SK-N-SH treated with all-trans-retinoic acid at 6 μM for 48 hours (cell line): Measurements from ENCODE around the gene PGM5.

Source experiments
- ARNTL ChIP-seq: fragments of 450-650 bp; formaldehyde crosslinking; IDR thresholded peaks from 2 replicates; pipeline ENCODE4 v1.5.0; 2020; ENCODE audit warnings: low read depth, mild to moderate bottlenecking, moderate library complexity, borderline replicate concordance
- ESRRG ChIP-seq: fragments of 250-450 bp; sonication (Bioruptor Pico); IDR thresholded peaks from 2 replicates; pipeline ENCODE4 v1.6.1; 2021; ENCODE audit warnings: mild to moderate bottlenecking
- GLIS3 ChIP-seq: fragments of 250-450 bp; sonication (Bioruptor Pico); IDR thresholded peaks from 2 replicates; pipeline ENCODE4 v1.5.0; 2020; ENCODE audit warnings: mild to moderate bottlenecking, moderate library complexity
- ISL1 ChIP-seq: fragments of 250-450 bp; sonication (Bioruptor Pico); IDR thresholded peaks from 2 replicates; pipeline ENCODE4 v2.1.2; 2022; ENCODE audit warnings: mild to moderate bottlenecking, moderate library complexity
- OSR1 ChIP-seq: fragments of 250-450 bp; sonication (Bioruptor Pico); IDR thresholded peaks from 2 replicates; pipeline ENCODE4 v1.8.0; 2022; ENCODE audit warnings: moderate library complexity, mild to moderate bottlenecking, inconsistent platforms
- PPARA ChIP-seq: fragments of 250-450 bp; sonication (Bioruptor Pico); IDR thresholded peaks from 2 replicates; pipeline ENCODE4 v1.5.0; 2020; ENCODE audit warnings: mild to moderate bottlenecking, borderline replicate concordance
- RARB ChIP-seq: fragments of 250-450 bp; sonication (Bioruptor Pico); IDR thresholded peaks from 2 replicates; pipeline ENCODE4 v1.8.0; 2021; ENCODE audit warnings: mild to moderate bottlenecking, moderate library complexity
- TSHZ2 ChIP-seq: fragments of 250-450 bp; sonication (Bioruptor Pico); IDR thresholded peaks from 2 replicates; pipeline ENCODE4 v1.5.0; 2020; ENCODE audit warnings: mild to moderate bottlenecking, moderate library complexity
- ZNF565 ChIP-seq: fragments of 450-650 bp; formaldehyde crosslinking; conservative IDR thresholded peaks from 2 replicates; pipeline ENCODE4 v1.5.0; 2020; ENCODE audit warnings: low read depth, mild to moderate bottlenecking, moderate library complexity
- ZNF70 ChIP-seq: fragments of 450-650 bp; formaldehyde crosslinking; IDR thresholded peaks from 2 replicates; pipeline ENCODE4 v1.5.0; 2020; ENCODE audit warnings: mild to moderate bottlenecking, moderate library complexity
- ZNF8 ChIP-seq: fragments of 450-650 bp; formaldehyde crosslinking; IDR thresholded peaks from 2 replicates; pipeline ENCODE4 v1.5.0; 2020; ENCODE audit warnings: mild to moderate bottlenecking, moderate library complexity
- TF ChIP-seq, protein P1 (sequence below): fragments of 250-450 bp; sonication (Bioruptor Pico); IDR thresholded peaks from 2 replicates; pipeline ENCODE4 v1.8.0; 2020; ENCODE audit warnings: mild to moderate bottlenecking, moderate library complexity, borderline replicate concordance

GRCh38 chr9:68536876-68537615 is 180.6 kb downstream of the PGM5 start:
- TF ChIP-seq ESRRG (no peak), ZNF8 (no peak), ZNF70 (no peak), ISL1 (CRISPR knock-in tag) (no peak), ZNF565 (CRISPR knock-in tag) (no peak), PPARA (CRISPR knock-in tag) (no peak), RARB (CRISPR knock-in tag) (no peak), ARNTL (CRISPR knock-in tag) (no peak), TSHZ2 (CRISPR knock-in tag) (no peak), OSR1 (CRISPR knock-in tag) (no peak), GLIS3 (CRISPR knock-in tag) (no peak)
- TF ChIP-seq, protein P1, sequence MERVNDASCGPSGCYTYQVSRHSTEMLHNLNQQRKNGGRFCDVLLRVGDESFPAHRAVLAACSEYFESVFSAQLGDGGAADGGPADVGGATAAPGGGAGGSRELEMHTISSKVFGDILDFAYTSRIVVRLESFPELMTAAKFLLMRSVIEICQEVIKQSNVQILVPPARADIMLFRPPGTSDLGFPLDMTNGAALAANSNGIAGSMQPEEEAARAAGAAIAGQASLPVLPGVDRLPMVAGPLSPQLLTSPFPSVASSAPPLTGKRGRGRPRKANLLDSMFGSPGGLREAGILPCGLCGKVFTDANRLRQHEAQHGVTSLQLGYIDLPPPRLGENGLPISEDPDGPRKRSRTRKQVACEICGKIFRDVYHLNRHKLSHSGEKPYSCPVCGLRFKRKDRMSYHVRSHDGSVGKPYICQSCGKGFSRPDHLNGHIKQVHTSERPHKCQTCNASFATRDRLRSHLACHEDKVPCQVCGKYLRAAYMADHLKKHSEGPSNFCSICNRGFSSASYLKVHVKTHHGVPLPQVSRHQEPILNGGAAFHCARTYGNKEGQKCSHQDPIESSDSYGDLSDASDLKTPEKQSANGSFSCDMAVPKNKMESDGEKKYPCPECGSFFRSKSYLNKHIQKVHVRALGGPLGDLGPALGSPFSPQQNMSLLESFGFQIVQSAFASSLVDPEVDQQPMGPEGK (CRISPR knock-in tag), result no peak
